Skeletal muscle tissue (tissue), 4 donors: ENCODE data around the gene MSMB. TPM values are rescaled to one million over a fixed set of nuclear protein-coding genes. Genes with fewer than 3 reads are reported as not detected.
"Not testable (repeated sequence)": the region's sequence is repeated elsewhere in the genome, so short reads cannot be mapped to it uniquely, and the experiment has no call there.

Experiments
- H3K27ac ChIP-seq: one replicate; pipeline ENCODE4 v1.7.0; 2013; ENCODE audit warnings: mild to moderate bottlenecking, low read depth, low read length, inconsistent platforms
- H3K27me3 ChIP-seq, 3 donors: one replicate each; pipeline ENCODE4 v1.7.0; 2013; ENCODE audit warnings: low read length in 3 of 3; ENCODE audit not compliant: control insufficient read depth in 3 of 3, insufficient read depth in 3 of 3
- H3K36me3 ChIP-seq, 3 donors: one replicate each; pipeline ENCODE4 v1.7.0; 2013; ENCODE audit warnings: low read length in 3 of 3; ENCODE audit not compliant: control insufficient read depth in 3 of 3, insufficient read depth in 3 of 3
- H3K4me1 ChIP-seq, 3 donors: one replicate each; pipeline ENCODE4 v1.7.0; 2013; ENCODE audit warnings: low read length in 3 of 3, mild to moderate bottlenecking in 3 of 3; ENCODE audit not compliant: control insufficient read depth in 3 of 3, insufficient read depth in 3 of 3
- H3K4me3 ChIP-seq, 3 donors: one replicate each; pipeline ENCODE4 v1.7.0; 2013; ENCODE audit warnings: low read length in 3 of 3
- H3K9ac ChIP-seq, 3 donors: one replicate each; pipeline ENCODE4 v1.7.0; 2013; ENCODE audit warnings: low read length in 3 of 3, mild to moderate bottlenecking in 3 of 3, moderate library complexity in 2 of 3, low read depth in 1 of 3
- H3K9me3 ChIP-seq, 3 donors: one replicate each; pipeline ENCODE4 v1.7.0; 2013; ENCODE audit warnings: low read length in 3 of 3; ENCODE audit not compliant: control insufficient read depth in 3 of 3
- total RNA-seq: library from RNA; depleted of rRNA; stranded (reverse); fragments of >200 nt; gene quantifications from one replicate; pipeline ENCODE4 v1.2.3, GENCODE V29; 2014
- donor health status: Osteomylitis.

MSMB gene, protein sequence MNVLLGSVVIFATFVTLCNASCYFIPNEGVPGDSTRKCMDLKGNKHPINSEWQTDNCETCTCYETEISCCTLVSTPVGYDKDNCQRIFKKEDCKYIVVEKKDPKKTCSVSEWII
- total RNA-seq: not detected

GRCh38 chr10:46046261-46046660 lies at the start of gene MSMB:
Gene MSMB, minus strand, starts transcription at chr10:46046269. Its CDS starts 32 bp downstream, at chr10:46046237.
- H3K9ac ChIP-seq: no peak within 1 kb of the TSS
- no peak within 1 kb of the TSS for H3K4me3 ChIP-seq
- H3K36me3 ChIP-seq: no peaks in the 10 kb centered on the region
- H3K4me1 ChIP-seq: no peaks in the 10 kb centered on the region
- no peaks in the 10 kb centered on the region for H3K9me3 ChIP-seq
- H3K27ac ChIP-seq: no peak within 1 kb of the TSS
- peaks cover 7 to 10% (median 9%) of the 10 kb centered on the region in 3 donors for H3K27me3 ChIP-seq

- H3K27me3 ChIP-seq: peaks cover 0 to 7% (median 0%) of the 10 kb centered on the region in 3 donors
- no peaks in the 10 kb centered on the region for H3K9me3 ChIP-seq
- no peak overlapping the region for H3K27ac ChIP-seq
These were observed 49.1 kb upstream of the MSMB start for GRCh38 chr10:46094931-46095750.

DNA sequence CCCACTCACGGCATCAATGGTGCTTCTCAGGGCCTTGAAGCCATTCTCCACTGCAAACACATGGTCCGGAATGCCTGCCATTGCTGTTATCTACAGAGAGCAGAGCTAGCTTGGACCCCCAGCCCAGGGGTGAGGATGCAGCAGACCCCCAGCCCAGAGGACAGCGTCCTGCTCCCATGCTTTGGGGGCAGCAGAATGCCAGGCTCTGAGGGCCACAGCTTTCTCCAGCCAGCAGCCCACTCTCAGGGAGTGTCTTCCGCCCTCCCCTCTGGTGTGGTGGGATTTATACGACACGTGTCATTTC lies 48.1 kb upstream of the MSMB start:
- Histone ChIP-seq H3K27me3 (peaks cover 0 to 7% (median 0%) of the 10 kb centered on the region in 3 donors), H3K9me3 (no peaks in the 10 kb centered on the region), H3K4me1 (no peaks in the 10 kb centered on the region), H3K27ac (no peak overlapping the region), H3K36me3 (no peaks in the 10 kb centered on the region), H3K9ac (no peak overlapping the region), H3K4me3 (no peak overlapping the region)

More at GRCh38 chr10:46094931-46095750, 49.1 kb upstream of the MSMB start:
- Histone ChIP-seq H3K4me1 (no peaks in the 10 kb centered on the region), H3K36me3 (no peaks in the 10 kb centered on the region), H3K4me3 (no peak overlapping the region), H3K9ac (no peak overlapping the region)

- H3K9me3 ChIP-seq, H3K27me3 ChIP-seq, H3K27ac ChIP-seq, H3K4me3 ChIP-seq, H3K9ac ChIP-seq, H3K4me1 ChIP-seq, H3K36me3 ChIP-seq: not testable (repeated sequence)
These were observed 47.5 kb upstream of the MSMB start for GRCh38 chr10:46093316-46094196.

GRCh38 chr10:46092524-46093081 lies 46.5 kb upstream of the MSMB start:
- Histone ChIP-seq H3K27ac (no peak overlapping the region), H3K4me1 (no peaks in the 10 kb centered on the region), H3K9ac (no peak overlapping the region), H3K36me3 (no peaks in the 10 kb centered on the region), H3K4me3 (no peak overlapping the region), H3K27me3 (peaks cover 0 to 7% (median 0%) of the 10 kb centered on the region in 3 donors), H3K9me3 (no peaks in the 10 kb centered on the region)

GRCh38 chr10:46091828-46092523 lies 45.9 kb upstream of the MSMB start:
- H3K9ac ChIP-seq: no peak overlapping the region
- no peak overlapping the region for H3K4me3 ChIP-seq
- H3K36me3 ChIP-seq: no peaks in the 10 kb centered on the region
- H3K9me3 ChIP-seq: no peaks in the 10 kb centered on the region
- no peak overlapping the region for H3K27ac ChIP-seq
- H3K27me3 ChIP-seq: peaks cover 0 to 7% (median 0%) of the 10 kb centered on the region in 3 donors
- H3K4me1 ChIP-seq: no peaks in the 10 kb centered on the region

DNA sequence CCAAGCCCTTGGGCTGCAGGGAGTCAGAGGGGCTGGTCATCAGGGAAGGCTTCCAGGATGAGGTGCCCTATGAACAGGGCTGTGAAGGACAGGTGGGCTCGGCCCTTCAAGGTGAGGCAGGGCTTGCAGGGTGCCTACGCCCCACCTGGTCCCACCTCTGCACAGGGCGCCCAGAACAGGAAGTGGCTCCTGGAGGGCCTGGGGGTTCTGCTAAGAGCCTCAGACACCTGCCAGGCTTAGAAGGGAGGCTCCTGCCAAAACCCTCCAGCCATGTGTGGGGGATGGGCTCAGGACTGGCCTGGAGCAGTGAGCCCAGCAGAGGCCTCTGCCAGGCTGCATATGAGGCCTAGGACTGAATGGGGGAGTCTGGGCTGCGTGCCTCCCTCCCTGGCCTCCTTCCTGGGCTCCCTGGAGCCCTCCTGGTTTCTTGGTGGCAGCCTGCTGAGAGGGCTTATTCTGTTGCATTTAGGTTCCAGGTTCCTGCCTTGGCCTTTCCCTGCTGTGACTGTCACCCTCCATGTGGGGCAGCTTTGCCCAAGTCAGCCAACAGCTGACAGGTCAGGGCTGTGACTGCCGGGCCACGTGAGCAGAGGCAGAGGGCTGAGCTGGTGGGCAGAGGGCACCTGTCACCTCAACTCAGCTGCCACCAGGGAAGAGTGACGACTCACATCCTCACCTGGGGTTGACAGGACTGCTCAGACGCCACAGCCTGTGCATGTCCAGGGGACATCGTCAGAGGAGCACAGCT lies 45.2 kb upstream of the MSMB start:
- peaks cover 0 to 4% (median 0%) of the 10 kb centered on the region in 3 donors for H3K27me3 ChIP-seq
- H3K36me3 ChIP-seq: no peaks in the 10 kb centered on the region
- no peaks in the 10 kb centered on the region for H3K9me3 ChIP-seq

DNA sequence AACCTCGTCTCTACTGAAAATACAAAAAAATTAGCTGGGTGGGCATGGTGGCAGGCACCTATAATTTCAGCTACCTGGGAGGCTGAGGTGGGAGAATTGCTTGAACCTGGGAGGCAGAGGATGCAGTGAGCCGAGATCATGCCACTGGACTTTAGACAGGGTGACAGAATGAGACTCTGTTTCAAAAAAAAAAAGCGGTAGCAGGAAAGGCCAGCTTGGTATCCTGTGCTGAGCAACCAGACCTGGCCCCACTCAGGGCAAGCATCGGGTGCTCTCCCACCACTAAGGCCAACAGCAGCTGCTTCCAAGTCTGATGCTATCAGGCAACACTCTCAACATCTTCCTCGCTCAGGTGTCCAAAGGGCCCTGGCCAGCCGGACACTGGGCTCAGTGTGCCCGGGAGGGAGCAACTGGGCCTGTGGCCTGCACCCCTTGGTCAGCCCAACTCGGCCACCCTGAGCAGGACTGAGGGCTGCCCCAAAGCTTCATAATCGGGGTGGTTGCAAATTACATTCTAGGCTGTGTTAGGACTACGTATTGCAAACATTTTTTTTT lies 44.3 kb upstream of the MSMB start:
- Histone ChIP-seq H3K9me3 (no peaks in the 10 kb centered on the region), H3K4me3 (no peak overlapping the region), H3K27ac (no peak overlapping the region), H3K9ac (no peak overlapping the region), H3K36me3 (no peaks in the 10 kb centered on the region), H3K4me1 (no peaks in the 10 kb centered on the region), H3K27me3 (peaks cover 0 to 3% (median 0%) of the 10 kb centered on the region in 3 donors)

More for the DNA sequence above, 45.2 kb upstream of the MSMB start:
- Histone ChIP-seq H3K4me1 (no peaks in the 10 kb centered on the region), H3K9ac (no peak overlapping the region), H3K4me3 (no peak overlapping the region), H3K27ac (no peak overlapping the region)

- not testable (repeated sequence) for H3K9ac ChIP-seq, H3K27me3 ChIP-seq, H3K4me1 ChIP-seq, H3K4me3 ChIP-seq, H3K36me3 ChIP-seq, H3K27ac ChIP-seq, H3K9me3 ChIP-seq
These were observed 41.3 kb upstream of the MSMB start for GRCh38 chr10:46087381-46087780.
